ENCODE results near the gene FHIP2A.

DNA sequence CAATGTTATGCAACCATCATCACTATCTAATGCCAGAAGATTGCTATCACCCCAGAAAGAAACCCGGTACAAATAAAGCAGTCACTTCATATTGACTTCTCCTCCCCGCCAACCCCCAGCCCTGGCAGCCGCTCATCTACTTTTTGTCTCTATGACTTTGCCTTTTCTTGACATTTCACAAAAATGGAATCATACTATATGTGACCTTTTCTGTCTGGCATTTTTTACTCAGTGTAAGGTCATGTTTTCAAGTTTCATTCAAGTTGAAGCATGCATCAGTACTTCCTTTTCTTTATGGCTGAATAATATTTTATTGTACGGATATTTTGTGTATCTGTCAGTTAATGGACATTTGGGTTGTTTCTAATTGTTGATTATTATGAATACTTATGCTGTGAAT is 28.1 kb downstream of the FHIP2A start:
- TF ChIP-seq EZH2 (IDR thresholded peaks at IDR 0.05; ENCODE audit: borderline replicate concordance, low read depth, low read length, severe bottlenecking) (no peak), CTCF (IDR thresholded peaks at IDR 0.05; ENCODE audit: borderline replicate concordance, extremely low read depth, low read length, poor library complexity, severe bottlenecking) (no peak)

Measured in DND-41 (cell line).